ENCODE data around the gene CEP104. TPM values are rescaled to one million over a fixed set of nuclear protein-coding genes. Genes with fewer than 3 reads are reported as not detected.

CEP104 gene
- total RNA-seq, 1 donor from 2014 or later = 47.3 TPM

- H3K36me3 ChIP-seq (ENCODE audit: control insufficient read depth, insufficient read depth, low read length) = peaks cover 1% of the 10 kb centered on the region
- no peak overlapping the region for H3K4me3 ChIP-seq (ENCODE audit: low read depth, low read length)
- H3K27me3 ChIP-seq (ENCODE audit: control insufficient read depth, insufficient read depth, low read length) = no peaks in the 10 kb centered on the region
- TF ChIP-seq CTCF (IDR thresholded peaks at IDR 0.05; ENCODE audit: insufficient read depth, low read length, poor library complexity, severe bottlenecking) = no peak
- no peak for DNase-seq (ENCODE audit: low read depth)
Observed at GRCh38 chr1:3891329-3891865, 34.4 kb upstream of the CEP104 start.

GRCh38 chr1:3890389-3891328 is 33.6 kb upstream of the CEP104 start:
- DNase-seq (ENCODE audit: low read depth) = no peak
- TF ChIP-seq CTCF (IDR thresholded peaks at IDR 0.05; ENCODE audit: insufficient read depth, low read length, poor library complexity, severe bottlenecking) = no peak
- Histone ChIP-seq H3K36me3 (ENCODE audit: control insufficient read depth, insufficient read depth, low read length) (peaks cover 1% of the 10 kb centered on the region), H3K27me3 (ENCODE audit: control insufficient read depth, insufficient read depth, low read length) (no peaks in the 10 kb centered on the region), H3K4me3 (ENCODE audit: low read depth, low read length) (no peak overlapping the region)

- TF ChIP-seq CTCF (IDR thresholded peaks at IDR 0.05; ENCODE audit: insufficient read depth, low read length, poor library complexity, severe bottlenecking) = no peak
- Histone ChIP-seq H3K36me3 (ENCODE audit: control insufficient read depth, insufficient read depth, low read length) (peaks cover 1% of the 10 kb centered on the region), H3K4me3 (ENCODE audit: low read depth, low read length) (no peak overlapping the region), H3K27me3 (ENCODE audit: control insufficient read depth, insufficient read depth, low read length) (no peaks in the 10 kb centered on the region)
- DNase-seq (ENCODE audit: low read depth) = no peak
Observed at GRCh38 chr1:3889936-3890335, 32.9 kb upstream of the CEP104 start.

- H3K36me3 ChIP-seq (ENCODE audit: control insufficient read depth, insufficient read depth, low read length) = peaks cover 1% of the 10 kb centered on the region
- TF ChIP-seq CTCF (IDR thresholded peaks at IDR 0.05; ENCODE audit: insufficient read depth, low read length, poor library complexity, severe bottlenecking) = no peak
- DNase-seq (ENCODE audit: low read depth) = no peak
- no peaks in the 10 kb centered on the region for H3K27me3 ChIP-seq (ENCODE audit: control insufficient read depth, insufficient read depth, low read length)
- no peak overlapping the region for H3K4me3 ChIP-seq (ENCODE audit: low read depth, low read length)
Observed at GRCh38 chr1:3888301-3888700, 31.3 kb upstream of the CEP104 start.

GRCh38 chr1:3886691-3887090 is 29.7 kb upstream of the CEP104 start:
- no peak for TF ChIP-seq CTCF (IDR thresholded peaks at IDR 0.05; ENCODE audit: insufficient read depth, low read length, poor library complexity, severe bottlenecking)
- DNase-seq (ENCODE audit: low read depth) = no peak
- Histone ChIP-seq H3K36me3 (ENCODE audit: control insufficient read depth, insufficient read depth, low read length) (peaks cover 1% of the 10 kb centered on the region), H3K4me3 (ENCODE audit: low read depth, low read length) (no peak overlapping the region), H3K27me3 (ENCODE audit: control insufficient read depth, insufficient read depth, low read length) (no peaks in the 10 kb centered on the region)
